NB4 (cell line): Measurements from ENCODE around the gene NLGN3.

Experiments
- POLR2A ChIP-seq: IDR thresholded peaks from 2 replicates; pipeline ENCODE4 v1.6.1; 2011; ENCODE audit warnings: mild to moderate bottlenecking; ENCODE audit not compliant: insufficient read length; ENCODE audit errors: extremely low read depth
- TF ChIP-seq, protein P1 (sequence below): IDR thresholded peaks from 2 replicates; pipeline ENCODE4 v1.6.1; 2011; ENCODE audit warnings: low read depth, low read length
- TF ChIP-seq, protein P2 (sequence below): IDR thresholded peaks from one replicate; pipeline ENCODE4 v1.5.1; 2012; ENCODE audit warnings: low read depth, low read length

DNA sequence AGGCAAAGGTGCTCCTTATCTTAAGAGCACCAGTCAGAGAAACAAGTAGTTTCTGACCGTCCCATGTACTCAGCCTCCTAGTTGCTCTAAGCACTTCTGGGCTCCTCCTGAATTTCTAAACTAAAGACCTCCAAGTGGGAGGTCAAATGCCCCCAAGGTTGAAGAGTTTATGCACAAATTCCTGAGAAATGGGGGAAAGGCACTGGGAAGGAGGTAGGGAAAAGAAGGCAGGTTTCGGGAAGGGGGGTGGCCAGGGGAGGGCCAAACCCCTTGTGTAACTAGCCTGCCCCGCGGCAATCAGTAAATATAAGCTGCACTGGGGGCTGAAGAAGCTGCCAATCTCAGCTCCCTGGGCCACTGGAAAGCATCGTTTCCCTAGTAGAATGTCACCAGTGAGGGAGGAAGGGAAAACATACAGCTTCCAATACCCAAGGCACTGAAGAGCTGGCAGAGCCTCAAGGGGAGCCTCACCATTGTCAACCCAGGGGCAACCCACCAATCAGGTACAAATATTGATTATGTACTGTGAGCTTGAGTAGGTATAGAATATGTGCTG, 45.6 kb upstream of the NLGN3 start:
- TF ChIP-seq, protein P1, sequence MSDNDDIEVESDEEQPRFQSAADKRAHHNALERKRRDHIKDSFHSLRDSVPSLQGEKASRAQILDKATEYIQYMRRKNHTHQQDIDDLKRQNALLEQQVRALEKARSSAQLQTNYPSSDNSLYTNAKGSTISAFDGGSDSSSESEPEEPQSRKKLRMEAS: no peak
- TF ChIP-seq, protein P2, sequence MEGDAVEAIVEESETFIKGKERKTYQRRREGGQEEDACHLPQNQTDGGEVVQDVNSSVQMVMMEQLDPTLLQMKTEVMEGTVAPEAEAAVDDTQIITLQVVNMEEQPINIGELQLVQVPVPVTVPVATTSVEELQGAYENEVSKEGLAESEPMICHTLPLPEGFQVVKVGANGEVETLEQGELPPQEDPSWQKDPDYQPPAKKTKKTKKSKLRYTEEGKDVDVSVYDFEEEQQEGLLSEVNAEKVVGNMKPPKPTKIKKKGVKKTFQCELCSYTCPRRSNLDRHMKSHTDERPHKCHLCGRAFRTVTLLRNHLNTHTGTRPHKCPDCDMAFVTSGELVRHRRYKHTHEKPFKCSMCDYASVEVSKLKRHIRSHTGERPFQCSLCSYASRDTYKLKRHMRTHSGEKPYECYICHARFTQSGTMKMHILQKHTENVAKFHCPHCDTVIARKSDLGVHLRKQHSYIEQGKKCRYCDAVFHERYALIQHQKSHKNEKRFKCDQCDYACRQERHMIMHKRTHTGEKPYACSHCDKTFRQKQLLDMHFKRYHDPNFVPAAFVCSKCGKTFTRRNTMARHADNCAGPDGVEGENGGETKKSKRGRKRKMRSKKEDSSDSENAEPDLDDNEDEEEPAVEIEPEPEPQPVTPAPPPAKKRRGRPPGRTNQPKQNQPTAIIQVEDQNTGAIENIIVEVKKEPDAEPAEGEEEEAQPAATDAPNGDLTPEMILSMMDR: no peak
- no peak for TF ChIP-seq POLR2A
